ENCODE results near the gene LRTM1. TPM values are rescaled to one million over a fixed set of nuclear protein-coding genes. Genes with fewer than 3 reads are reported as not detected.

The LRTM1 gene
- not detected in 2 replicates for total RNA-seq (2014; rRNA removed; shearing (Covaris generic))
- polyA plus RNA-seq (2015; cell fraction: cytosol; rRNA removed): not detected in 2 replicates
- polyA plus RNA-seq (2015; cell fraction: nucleus; rRNA removed): not detected in 2 replicates

GRCh38 chr3:54928046-54928770 is at the start of gene LRTM1:
LRTM1 (minus strand) TSS chr3:54928059; CDS start chr3:54927911, 148 bp downstream.
- DNase-seq (ENCODE audit: low read depth): no peak

- DNase-seq (ENCODE audit: low read depth): no peak
Measured at GRCh38 chr3:54977439-54977838, 49.6 kb upstream of the LRTM1 start.

- DNase-seq (ENCODE audit: low read depth): peak; percentile 55
Measured at GRCh38 chr3:54970895-54971294, 43.0 kb upstream of the LRTM1 start.

GRCh38 chr3:54969652-54970051 is 41.8 kb upstream of the LRTM1 start:
- no peak for DNase-seq (ENCODE audit: low read depth)

GRCh38 chr3:54968546-54969172 is 40.8 kb upstream of the LRTM1 start:
- no peak for DNase-seq (ENCODE audit: low read depth)

GRCh38 chr3:54967731-54968161 is 39.9 kb upstream of the LRTM1 start:
- peak; percentile 26 for DNase-seq (ENCODE audit: low read depth)

GRCh38 chr3:54966979-54967378 is 39.1 kb upstream of the LRTM1 start:
- DNase-seq (ENCODE audit: low read depth): no peak

GRCh38 chr3:54965746-54966145 is 37.9 kb upstream of the LRTM1 start:
- peak; percentile 80 for DNase-seq (ENCODE audit: low read depth)

- DNase-seq (ENCODE audit: low read depth): no peak
Measured at GRCh38 chr3:54964081-54964480, 36.2 kb upstream of the LRTM1 start.

GRCh38 chr3:54963641-54964040 is 35.8 kb upstream of the LRTM1 start:
- no peak for DNase-seq (ENCODE audit: low read depth)

- DNase-seq (ENCODE audit: low read depth): no peak
Measured at GRCh38 chr3:54962200-54962599, 34.3 kb upstream of the LRTM1 start.

GRCh38 chr3:54960701-54961100 is 32.8 kb upstream of the LRTM1 start:
- DNase-seq (ENCODE audit: low read depth): no peak

GRCh38 chr3:54960082-54960481 is 32.2 kb upstream of the LRTM1 start:
- no peak for DNase-seq (ENCODE audit: low read depth)

GRCh38 chr3:54957711-54958110 is 29.9 kb upstream of the LRTM1 start:
- peak; percentile 44 for DNase-seq (ENCODE audit: low read depth)

GRCh38 chr3:54955941-54956340 is 28.1 kb upstream of the LRTM1 start:
- DNase-seq (ENCODE audit: low read depth): no peak

- DNase-seq (ENCODE audit: low read depth): no peak
Measured at GRCh38 chr3:54955496-54955895, 27.6 kb upstream of the LRTM1 start.

- DNase-seq (ENCODE audit: low read depth): no peak
Measured at GRCh38 chr3:54954521-54954920, 26.7 kb upstream of the LRTM1 start.

GRCh38 chr3:54954022-54954421 is 26.2 kb upstream of the LRTM1 start:
- DNase-seq (ENCODE audit: low read depth): peak; percentile 78

GRCh38 chr3:54951405-54951804 is 23.5 kb upstream of the LRTM1 start:
- peak; percentile 79 for DNase-seq (ENCODE audit: low read depth)

GRCh38 chr3:54950391-54951003 is 22.6 kb upstream of the LRTM1 start:
- DNase-seq (ENCODE audit: low read depth): no peak

GRCh38 chr3:54949491-54950044 is 21.7 kb upstream of the LRTM1 start:
- no peak for DNase-seq (ENCODE audit: low read depth)
